NCI-H345 treated with DMSO at 0.1 percent for 48 hours (cell line): Measurements from ENCODE around the gene CSRNP2.
A peak's percentile ranks its signal among the peaks of the same experiment; 100 is the strongest.
"Not testable (repeated sequence)": the region's sequence is repeated elsewhere in the genome, so short reads cannot be mapped to it uniquely, and the experiment has no call there.

ENCODE experiments used
- DNase-seq: peaks from one replicate; lab custom pipeline; 2025; ENCODE audit not compliant: unreplicated experiment; lab: John Stamatoyannopoulos, UW

The CSRNP2 gene

GRCh38 chr12:51083126-51083833 lies at the start of gene CSRNP2:
Gene CSRNP2, minus strand, starts transcription at chr12:51083596. Its CDS starts 7,035 bp downstream, at chr12:51076561.
- peak; percentile 28 for DNase-seq

- no peak for DNase-seq
Observed at GRCh38 chr12:51132693-51133092, 49.3 kb upstream of the CSRNP2 start.

GRCh38 chr12:51131745-51132521 lies 48.5 kb upstream of the CSRNP2 start:
- DNase-seq: no peak

GRCh38 chr12:51128919-51129318 lies 45.5 kb upstream of the CSRNP2 start:
- DNase-seq: no peak

GRCh38 chr12:51127050-51127729 lies 43.8 kb upstream of the CSRNP2 start:
- DNase-seq: no peak

GRCh38 chr12:51126297-51126696 lies 42.9 kb upstream of the CSRNP2 start:
- DNase-seq: no peak

- DNase-seq: no peak
Observed at GRCh38 chr12:51124504-51124903, 41.1 kb upstream of the CSRNP2 start.

- DNase-seq: no peak
Observed at GRCh38 chr12:51122844-51123243, 39.4 kb upstream of the CSRNP2 start.

- DNase-seq: no peak
Observed at GRCh38 chr12:51118706-51119105, 35.3 kb upstream of the CSRNP2 start.

GRCh38 chr12:51115533-51115932 lies 32.1 kb upstream of the CSRNP2 start:
- no peak for DNase-seq

- no peak for DNase-seq
Observed at GRCh38 chr12:51108136-51108535, 24.7 kb upstream of the CSRNP2 start.

- DNase-seq: no peak
Observed at GRCh38 chr12:51103977-51104376, 20.6 kb upstream of the CSRNP2 start.

GRCh38 chr12:51098611-51099010 lies 15.2 kb upstream of the CSRNP2 start:
- no peak for DNase-seq

- no peak for DNase-seq
Observed at GRCh38 chr12:51090705-51091229, 7.4 kb upstream of the CSRNP2 start.

GRCh38 chr12:51087818-51088217 lies 4.4 kb upstream of the CSRNP2 start:
- DNase-seq: no peak

- no peak for DNase-seq
Observed at GRCh38 chr12:51086933-51087332, 3.5 kb upstream of the CSRNP2 start.

GRCh38 chr12:51085757-51086156 lies 2.4 kb upstream of the CSRNP2 start:
- no peak for DNase-seq

- DNase-seq: no peak
Observed at GRCh38 chr12:51082561-51083125, 753 bp downstream of the CSRNP2 start.

GRCh38 chr12:51081421-51081820 lies 2.0 kb downstream of the CSRNP2 start:
- DNase-seq: no peak

- DNase-seq: no peak
Observed at GRCh38 chr12:51080136-51080535, 3.3 kb downstream of the CSRNP2 start.

GRCh38 chr12:51078866-51079265 lies 4.5 kb downstream of the CSRNP2 start:
- not testable (repeated sequence) for DNase-seq
